ENCODE data around the gene SEMA4C. TPM values are rescaled to one million over a fixed set of nuclear protein-coding genes. Genes with fewer than 3 reads are reported as not detected.

Gene SEMA4C
- polyA plus RNA-seq, 1 donor from 2014 or later, result 88.7 TPM

DNA sequence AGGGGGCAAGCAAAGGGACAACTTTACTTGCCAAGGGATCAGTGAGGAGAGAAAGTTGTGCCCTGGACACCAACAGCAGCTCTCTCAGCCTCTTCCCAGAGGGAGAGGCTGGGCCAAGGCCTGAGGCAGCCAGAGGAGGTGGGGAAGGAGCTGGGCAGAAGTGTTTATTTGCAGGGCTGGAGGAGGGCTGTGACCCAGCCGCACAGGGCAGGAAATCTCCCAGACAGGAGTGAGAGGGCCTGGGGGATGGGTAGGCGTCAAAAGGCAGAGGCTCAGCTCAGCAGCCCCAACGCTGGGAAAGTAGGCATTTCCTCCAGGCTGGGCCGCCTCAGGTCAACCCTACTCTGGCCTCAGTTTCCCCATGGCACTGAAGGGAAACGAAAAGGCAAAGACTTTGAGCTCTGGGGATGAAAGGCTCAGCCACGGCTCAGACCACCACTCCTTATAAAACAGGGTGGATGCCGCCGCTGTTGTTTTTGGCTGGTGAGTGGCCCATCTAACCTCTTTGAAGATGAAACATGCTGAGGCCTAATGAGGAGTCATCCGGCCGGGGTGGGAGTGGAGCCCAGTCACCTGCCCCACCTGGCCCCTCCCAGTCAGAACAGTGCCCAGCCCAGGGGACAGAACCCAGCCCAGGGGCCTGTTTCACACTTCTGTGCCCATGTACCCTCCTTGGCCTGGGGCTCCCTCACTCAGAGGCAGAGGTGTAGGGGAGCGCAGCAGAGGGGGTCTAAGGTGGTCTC lies 21.9 kb upstream of the SEMA4C start:
- Histone ChIP-seq H3K9ac (ENCODE audit: low read length) (no peak overlapping the region), H3K4me2 (ENCODE audit: low read length) (no peak overlapping the region)

DNA sequence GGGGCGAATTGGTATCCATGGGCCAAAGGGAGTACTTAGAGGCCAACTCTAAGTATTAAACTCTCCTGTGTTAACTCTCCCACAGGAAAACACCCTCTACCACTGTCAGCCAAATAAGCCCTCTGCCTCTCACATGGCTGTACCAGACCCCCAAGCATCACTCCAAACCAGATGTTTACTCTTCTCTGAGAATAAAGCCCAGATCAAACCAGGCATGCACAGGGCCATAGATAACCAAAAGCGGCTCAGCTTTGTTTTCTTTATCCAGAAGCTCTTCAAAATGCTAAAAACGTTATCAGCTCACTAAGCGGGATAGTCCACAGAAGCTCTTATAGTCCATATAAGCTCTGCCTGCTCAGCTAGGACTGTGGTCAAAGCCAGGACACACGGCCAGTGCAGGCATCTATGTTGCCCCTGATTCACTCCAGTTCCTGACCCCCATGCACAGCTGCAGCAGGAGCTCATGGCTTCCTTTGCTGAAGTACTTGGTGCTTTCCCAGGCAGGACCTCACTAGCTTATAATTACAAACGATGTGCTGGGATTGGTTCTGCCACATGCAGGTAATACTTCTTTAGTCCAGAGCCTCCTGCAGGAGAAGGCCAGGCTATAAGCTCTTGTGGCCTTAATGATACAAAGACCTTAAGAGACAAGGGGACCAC lies 21.0 kb upstream of the SEMA4C start:
- no peaks in the 10 kb centered on the region for H3K79me2 ChIP-seq (replicated peaks; ENCODE audit: insufficient read depth, low read length)
- TF ChIP-seq REST (IDR thresholded peaks at IDR 0.05; ENCODE audit: borderline replicate concordance), result no peak
- TF ChIP-seq, protein P1, sequence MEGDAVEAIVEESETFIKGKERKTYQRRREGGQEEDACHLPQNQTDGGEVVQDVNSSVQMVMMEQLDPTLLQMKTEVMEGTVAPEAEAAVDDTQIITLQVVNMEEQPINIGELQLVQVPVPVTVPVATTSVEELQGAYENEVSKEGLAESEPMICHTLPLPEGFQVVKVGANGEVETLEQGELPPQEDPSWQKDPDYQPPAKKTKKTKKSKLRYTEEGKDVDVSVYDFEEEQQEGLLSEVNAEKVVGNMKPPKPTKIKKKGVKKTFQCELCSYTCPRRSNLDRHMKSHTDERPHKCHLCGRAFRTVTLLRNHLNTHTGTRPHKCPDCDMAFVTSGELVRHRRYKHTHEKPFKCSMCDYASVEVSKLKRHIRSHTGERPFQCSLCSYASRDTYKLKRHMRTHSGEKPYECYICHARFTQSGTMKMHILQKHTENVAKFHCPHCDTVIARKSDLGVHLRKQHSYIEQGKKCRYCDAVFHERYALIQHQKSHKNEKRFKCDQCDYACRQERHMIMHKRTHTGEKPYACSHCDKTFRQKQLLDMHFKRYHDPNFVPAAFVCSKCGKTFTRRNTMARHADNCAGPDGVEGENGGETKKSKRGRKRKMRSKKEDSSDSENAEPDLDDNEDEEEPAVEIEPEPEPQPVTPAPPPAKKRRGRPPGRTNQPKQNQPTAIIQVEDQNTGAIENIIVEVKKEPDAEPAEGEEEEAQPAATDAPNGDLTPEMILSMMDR (IDR thresholded peaks at IDR 0.05; ENCODE audit: poor library complexity, severe bottlenecking), result no peak
- no peak for TF ChIP-seq EZH2 (IDR thresholded peaks at IDR 0.05; ENCODE audit: borderline replicate concordance, insufficient read depth, low read length, poor library complexity, severe bottlenecking)
- TF ChIP-seq TAF1 (IDR thresholded peaks at IDR 0.05; ENCODE audit: low read depth), result no peak
- no peak for TF ChIP-seq RAD21 (conservative IDR thresholded peaks at IDR 0.05)
- TF ChIP-seq MXI1 (conservative IDR thresholded peaks at IDR 0.05; ENCODE audit: poor library complexity, severe bottlenecking), result no peak
- TF ChIP-seq SMC3 (conservative IDR thresholded peaks at IDR 0.05; ENCODE audit: poor library complexity), result no peak
- TF ChIP-seq POLR2AphosphoS5 (IDR thresholded peaks at IDR 0.05), result no peak
- TF ChIP-seq EP300 (conservative IDR thresholded peaks at IDR 0.05; ENCODE audit: poor library complexity, severe bottlenecking), result no peak
- H3K4me2 ChIP-seq (ENCODE audit: low read length), result no peak overlapping the region
- H3K27ac ChIP-seq (ENCODE audit: low read length), result no peak overlapping the region
- no peaks in the 10 kb centered on the region for H3F3A ChIP-seq (ENCODE audit: insufficient read depth, low read length, poor library complexity, severe bottlenecking)
- no peaks in the 10 kb centered on the region for H3K9me2 ChIP-seq (ENCODE audit: insufficient read depth, low read length)
- H3K9ac ChIP-seq (ENCODE audit: low read length), result no peak overlapping the region
- H3K9me3 ChIP-seq (ENCODE audit: low read length), result no peaks in the 10 kb centered on the region
- H3K4me3 ChIP-seq (ENCODE audit: low read length), result no peak overlapping the region
- H2AFZ ChIP-seq (ENCODE audit: low read depth, low read length), result no peak overlapping the region
- no peaks in the 10 kb centered on the region for H4K20me1 ChIP-seq (ENCODE audit: insufficient read depth)
- H3K36me3 ChIP-seq (ENCODE audit: insufficient read depth, low read length), result no peaks in the 10 kb centered on the region
- no peaks in the 10 kb centered on the region for H3K27me3 ChIP-seq (ENCODE audit: insufficient read depth, low read depth, low read length)

More for the DNA sequence above, 21.9 kb upstream of the SEMA4C start:
- Histone ChIP-seq H2AFZ (ENCODE audit: low read depth, low read length) (no peak overlapping the region), H3K27me3 (ENCODE audit: insufficient read depth, low read depth, low read length) (no peaks in the 10 kb centered on the region), H3K9me2 (ENCODE audit: insufficient read depth, low read length) (no peaks in the 10 kb centered on the region), H3K27ac (ENCODE audit: low read length) (no peak overlapping the region), H3K9me3 (ENCODE audit: low read length) (no peaks in the 10 kb centered on the region), H3K4me3 (ENCODE audit: low read length) (no peak overlapping the region), H3K79me2 (replicated peaks; ENCODE audit: insufficient read depth, low read length) (no peaks in the 10 kb centered on the region), H3K36me3 (ENCODE audit: insufficient read depth, low read length) (no peaks in the 10 kb centered on the region), H3F3A (ENCODE audit: insufficient read depth, low read length, poor library complexity, severe bottlenecking) (no peaks in the 10 kb centered on the region), H4K20me1 (ENCODE audit: insufficient read depth) (no peaks in the 10 kb centered on the region)
- no peak for TF ChIP-seq MXI1 (conservative IDR thresholded peaks at IDR 0.05; ENCODE audit: poor library complexity, severe bottlenecking)
- TF ChIP-seq TAF1 (IDR thresholded peaks at IDR 0.05; ENCODE audit: low read depth), result no peak
- TF ChIP-seq RAD21 (conservative IDR thresholded peaks at IDR 0.05), result no peak
- TF ChIP-seq POLR2AphosphoS5 (IDR thresholded peaks at IDR 0.05), result no peak
- no peak for TF ChIP-seq SMC3 (conservative IDR thresholded peaks at IDR 0.05; ENCODE audit: poor library complexity)

Data from neural cell (in vitro differentiated cells).